ENCODE results near the gene PARD3B.

Gene PARD3B

DNA sequence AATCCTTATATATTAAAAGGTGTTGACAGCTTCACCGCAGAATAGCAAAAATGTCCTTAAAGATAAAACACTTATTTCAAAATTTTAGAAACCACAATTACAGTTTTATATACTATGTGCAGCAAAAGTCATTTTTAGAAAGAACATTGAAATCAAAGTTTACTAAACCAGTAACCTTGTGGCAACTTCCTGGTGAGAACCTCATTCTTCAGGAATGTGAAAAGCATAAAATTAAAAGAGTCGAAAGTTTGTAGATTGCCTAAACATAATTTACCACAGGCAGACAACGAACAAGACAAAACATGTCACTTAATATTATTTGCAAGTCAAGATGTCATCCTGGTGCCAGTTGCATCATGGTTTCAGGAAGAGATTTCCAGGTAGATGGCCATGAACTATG is 1028.7 kb downstream of the PARD3B start:
- DNase-seq (ENCODE audit: extremely low spot score) = no peak
- POLR2A ChIA-PET = no interaction called here
- CTCF ChIA-PET = no interaction called here
- TF ChIP-seq SUZ12 (IDR thresholded peaks at IDR 0.05) = no peak
- TF ChIP-seq, protein P1, sequence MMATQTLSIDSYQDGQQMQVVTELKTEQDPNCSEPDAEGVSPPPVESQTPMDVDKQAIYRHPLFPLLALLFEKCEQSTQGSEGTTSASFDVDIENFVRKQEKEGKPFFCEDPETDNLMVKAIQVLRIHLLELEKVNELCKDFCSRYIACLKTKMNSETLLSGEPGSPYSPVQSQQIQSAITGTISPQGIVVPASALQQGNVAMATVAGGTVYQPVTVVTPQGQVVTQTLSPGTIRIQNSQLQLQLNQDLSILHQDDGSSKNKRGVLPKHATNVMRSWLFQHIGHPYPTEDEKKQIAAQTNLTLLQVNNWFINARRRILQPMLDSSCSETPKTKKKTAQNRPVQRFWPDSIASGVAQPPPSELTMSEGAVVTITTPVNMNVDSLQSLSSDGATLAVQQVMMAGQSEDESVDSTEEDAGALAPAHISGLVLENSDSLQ (IDR thresholded peaks at IDR 0.05) = no peak
- TF ChIP-seq L3MBTL2 (conservative IDR thresholded peaks at IDR 0.05) = no peak
- no peak for TF ChIP-seq ZNF384 (IDR thresholded peaks at IDR 0.05)
- no peak for TF ChIP-seq BHLHE40 (IDR thresholded peaks at IDR 0.05; ENCODE audit: borderline replicate concordance)
- TF ChIP-seq TARDBP (IDR thresholded peaks at IDR 0.05) = no peak

DNA sequence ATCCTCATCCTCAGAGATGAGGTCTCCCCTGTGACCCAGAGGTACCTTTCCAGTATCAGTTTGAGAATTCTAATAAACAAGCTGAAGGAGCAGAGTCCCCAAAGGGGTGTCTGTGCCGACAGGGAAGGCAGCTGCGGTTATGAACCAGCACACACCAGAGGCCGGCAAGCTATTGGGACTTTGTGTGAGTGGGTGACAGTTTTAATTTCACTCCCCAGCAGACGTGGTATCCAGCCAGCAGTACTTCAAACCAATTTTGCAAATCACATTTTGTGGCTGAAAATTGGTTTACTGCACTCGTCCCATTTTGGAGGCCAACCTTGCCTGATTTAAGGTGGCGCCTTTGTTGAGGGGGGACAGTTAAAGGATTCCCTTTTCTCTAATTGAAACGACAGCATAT is 1034.1 kb downstream of the PARD3B start:
- CTCF ChIA-PET = interaction anchor here (0.6 kb wide), 1 partner anchor 72 kb away, joined by 3 read pairs; no protein-coding TSS in a partner anchor
- POLR2A ChIA-PET = no interaction called here
- no peak for TF ChIP-seq ZNF384 (IDR thresholded peaks at IDR 0.05)
- no peak for TF ChIP-seq FOXM1 (IDR thresholded peaks at IDR 0.05; ENCODE audit: borderline replicate concordance)
- TF ChIP-seq, protein P1 (IDR thresholded peaks at IDR 0.05) = no peak
- TF ChIP-seq CTBP1 (IDR thresholded peaks at IDR 0.05; ENCODE audit: borderline replicate concordance) = no peak
- no peak for TF ChIP-seq SP1 (IDR thresholded peaks at IDR 0.05)
- TF ChIP-seq TARDBP (IDR thresholded peaks at IDR 0.05) = no peak
- TF ChIP-seq ELF4 (IDR thresholded peaks at IDR 0.05) = no peak
- no peak for TF ChIP-seq HDGF (IDR thresholded peaks at IDR 0.05; ENCODE audit: borderline replicate concordance)
- TF ChIP-seq ARNT (IDR thresholded peaks at IDR 0.05) = no peak
- no peak for DNase-seq (ENCODE audit: extremely low spot score)

DNA sequence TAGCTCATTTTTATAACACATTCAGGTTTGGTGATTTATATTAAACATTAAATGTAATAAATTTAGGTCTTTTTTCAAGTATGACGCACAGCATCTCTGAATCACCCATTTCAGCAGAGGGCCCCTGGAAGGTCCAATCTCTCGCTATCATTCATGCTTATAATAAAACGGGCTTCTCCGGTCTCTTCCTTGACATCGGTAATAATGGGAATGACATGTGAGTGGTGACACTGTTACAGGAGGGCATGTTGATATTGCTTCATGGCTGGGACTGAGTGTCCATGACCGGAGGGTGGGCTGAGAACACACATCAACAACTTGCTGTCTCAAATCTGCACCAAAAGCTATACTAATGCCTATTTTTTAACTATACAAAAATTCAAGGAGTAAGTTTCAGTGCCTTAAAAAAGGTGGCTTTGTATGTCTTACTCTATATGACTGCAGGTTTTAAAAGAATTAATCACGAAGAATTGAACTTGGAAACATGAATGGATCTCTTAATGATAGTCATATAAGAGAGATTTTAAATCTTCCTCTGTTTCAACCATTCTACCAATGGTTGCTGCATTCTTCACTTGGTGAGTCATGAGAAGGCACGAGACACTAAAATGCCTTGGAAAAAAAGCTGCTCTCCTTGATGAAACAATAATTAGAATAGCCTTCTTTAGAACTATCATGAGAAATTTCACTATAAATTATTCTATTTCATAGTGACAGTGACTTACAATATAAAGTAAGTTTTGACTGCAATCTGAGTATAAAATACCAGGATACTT is 1035.1 kb downstream of the PARD3B start:
- ChIA-PET CTCF (no interaction called here), POLR2A (no interaction called here)
- TF ChIP-seq BHLHE40 (IDR thresholded peaks at IDR 0.05; ENCODE audit: borderline replicate concordance) = no peak
- no peak for TF ChIP-seq TARDBP (IDR thresholded peaks at IDR 0.05)
- no peak for TF ChIP-seq SUZ12 (IDR thresholded peaks at IDR 0.05)
- no peak for TF ChIP-seq FOXA1 (IDR thresholded peaks at IDR 0.05)
- no peak for TF ChIP-seq FOXM1 (IDR thresholded peaks at IDR 0.05; ENCODE audit: borderline replicate concordance)
- no peak for DNase-seq (ENCODE audit: extremely low spot score)

DNA sequence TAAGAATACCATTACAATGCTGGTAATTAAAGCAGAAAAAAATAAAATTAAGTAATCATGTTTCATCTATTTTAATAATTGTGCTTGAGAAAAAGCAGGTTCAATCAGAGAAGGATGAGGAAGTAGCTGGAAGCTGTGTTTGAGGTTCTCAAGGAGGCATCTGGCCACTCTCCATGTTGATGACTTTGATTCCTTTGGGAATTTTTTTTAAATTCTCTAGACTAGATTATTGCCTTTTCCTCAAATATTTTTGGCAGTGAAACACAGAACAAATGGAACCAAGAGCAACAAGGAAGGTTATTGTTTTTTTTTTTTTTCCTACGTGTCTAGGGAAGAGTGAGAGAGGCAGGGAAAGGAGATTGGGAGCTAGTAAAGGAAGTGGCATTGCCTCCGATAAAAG is 1037.1 kb downstream of the PARD3B start:
- CTCF ChIA-PET = no interaction called here
- no peak for DNase-seq (ENCODE audit: extremely low spot score)
- POLR2A ChIA-PET = no interaction called here
- TF ChIP-seq, protein P1 (IDR thresholded peaks at IDR 0.05) = no peak

DNA sequence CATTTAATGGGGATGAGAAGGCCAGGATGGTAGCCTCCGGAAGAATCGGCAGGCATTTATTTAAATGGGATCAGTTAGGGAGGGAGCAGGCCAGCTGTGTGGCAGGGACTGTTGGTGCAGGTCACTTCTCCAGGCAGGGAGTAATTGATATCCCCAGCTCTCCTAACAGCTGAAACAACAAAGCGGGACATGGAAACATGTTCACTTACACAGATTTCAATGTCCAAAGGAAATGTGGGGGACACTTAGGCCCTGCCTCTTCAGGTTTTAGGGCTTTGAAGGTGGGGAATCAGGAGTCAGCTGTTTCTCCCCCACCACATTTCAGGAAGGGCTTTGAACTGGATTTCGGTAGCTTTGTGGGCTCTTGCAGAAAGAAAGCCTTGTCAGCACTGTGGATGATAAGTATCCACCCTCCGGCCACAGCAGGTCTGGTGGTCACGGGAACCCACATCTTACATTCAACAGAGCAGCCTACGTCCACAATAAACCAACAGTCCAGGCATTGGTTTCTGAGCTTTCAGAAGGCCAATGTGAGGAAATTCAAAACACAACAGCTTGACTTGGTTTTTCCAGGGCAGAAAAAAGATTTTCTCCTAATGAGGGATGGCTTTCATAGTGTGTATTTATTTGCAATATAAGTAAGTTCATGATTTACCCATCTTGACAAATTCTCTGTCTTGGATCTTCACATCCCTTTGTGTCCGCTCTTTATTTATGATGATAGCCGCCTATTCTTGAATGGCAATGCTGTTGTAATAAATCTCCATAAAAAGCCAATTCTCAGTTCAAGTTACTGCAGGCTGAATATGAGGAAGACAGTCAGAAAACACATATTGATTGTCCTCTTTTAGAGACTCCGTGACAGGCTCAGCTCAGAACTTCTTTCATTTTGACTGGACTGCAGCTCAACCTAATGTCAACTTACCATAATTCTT is 1040.4 kb downstream of the PARD3B start:
- ChIA-PET CTCF (interaction anchor here (0.6 kb wide), 1 partner anchor 29 kb away, joined by 3 read pairs; no protein-coding TSS in a partner anchor), POLR2A (no interaction called here)
- TF ChIP-seq ZNF384 (IDR thresholded peaks at IDR 0.05) = no peak
- TF ChIP-seq ELF4 (IDR thresholded peaks at IDR 0.05) = no peak
- no peak for TF ChIP-seq SUZ12 (IDR thresholded peaks at IDR 0.05)
- TF ChIP-seq ARNT (IDR thresholded peaks at IDR 0.05) = no peak
- TF ChIP-seq CTBP1 (IDR thresholded peaks at IDR 0.05; ENCODE audit: borderline replicate concordance) = no peak
- no peak for TF ChIP-seq SP1 (IDR thresholded peaks at IDR 0.05)
- no peak for TF ChIP-seq FOXK2 (IDR thresholded peaks at IDR 0.05)
- no peak for TF ChIP-seq FOXA1 (IDR thresholded peaks at IDR 0.05)
- TF ChIP-seq, protein P1 (IDR thresholded peaks at IDR 0.05) = no peak
- no peak for TF ChIP-seq NFRKB (IDR thresholded peaks at IDR 0.05)
- TF ChIP-seq FOXM1 (IDR thresholded peaks at IDR 0.05; ENCODE audit: borderline replicate concordance) = no peak
- no peak for TF ChIP-seq L3MBTL2 (conservative IDR thresholded peaks at IDR 0.05)
- no peak for TF ChIP-seq HDGF (IDR thresholded peaks at IDR 0.05; ENCODE audit: borderline replicate concordance)
- TF ChIP-seq BHLHE40 (IDR thresholded peaks at IDR 0.05; ENCODE audit: borderline replicate concordance) = no peak
- no peak for TF ChIP-seq TARDBP (IDR thresholded peaks at IDR 0.05)
- no peak for DNase-seq (ENCODE audit: extremely low spot score)

- TF ChIP-seq SUZ12 (IDR thresholded peaks at IDR 0.05) = no peak
- TF ChIP-seq BHLHE40 (IDR thresholded peaks at IDR 0.05; ENCODE audit: borderline replicate concordance) = no peak
- no peak for TF ChIP-seq ARNT (IDR thresholded peaks at IDR 0.05)
- no peak for TF ChIP-seq TARDBP (IDR thresholded peaks at IDR 0.05)
- TF ChIP-seq L3MBTL2 (conservative IDR thresholded peaks at IDR 0.05) = no peak
- TF ChIP-seq FOXM1 (IDR thresholded peaks at IDR 0.05; ENCODE audit: borderline replicate concordance) = no peak
- TF ChIP-seq, protein P1 (IDR thresholded peaks at IDR 0.05) = no peak
- no peak for TF ChIP-seq ZNF384 (IDR thresholded peaks at IDR 0.05)
- no peak for TF ChIP-seq LEF1 (IDR thresholded peaks at IDR 0.05; ENCODE audit: borderline replicate concordance)
- TF ChIP-seq FOXK2 (IDR thresholded peaks at IDR 0.05) = no peak
- TF ChIP-seq CTBP1 (IDR thresholded peaks at IDR 0.05; ENCODE audit: borderline replicate concordance) = no peak
- no peak for TF ChIP-seq NFRKB (IDR thresholded peaks at IDR 0.05)
- TF ChIP-seq ELF4 (IDR thresholded peaks at IDR 0.05) = no peak
- TF ChIP-seq HDGF (IDR thresholded peaks at IDR 0.05; ENCODE audit: borderline replicate concordance) = no peak
- no peak for TF ChIP-seq FOXA1 (IDR thresholded peaks at IDR 0.05)
- POLR2A ChIA-PET = no interaction called here
Observed at GRCh38 chr2:205586626-205587025, 1041.4 kb downstream of the PARD3B start.

More at GRCh38 chr2:205586626-205587025, 1041.4 kb downstream of the PARD3B start:
- no peak for DNase-seq (ENCODE audit: extremely low spot score)
- CTCF ChIA-PET = no interaction called here
